GM19372 (cell line): ENCODE results near the gene CECR2.

ENCODE experiments used
- ATAC-seq: cut with Tn5 transposase; IDR thresholded peaks from one replicate; pipeline ENCODE4 v1.9.1; 2021; ENCODE audit warnings: mild to moderate bottlenecking, low read depth, moderate library complexity; ENCODE audit not compliant: unreplicated experiment

The CECR2 gene

GRCh38 chr22:17366830-17367229 is 2.4 kb upstream of the CECR2 start:
- no peak for ATAC-seq

- no peak for ATAC-seq
Measured at GRCh38 chr22:17368144-17368543, 1.1 kb upstream of the CECR2 start.

GRCh38 chr22:17368554-17369438 is 464 bp upstream of the CECR2 start:
- ATAC-seq: no peak

- no peak for ATAC-seq
Measured at GRCh38 chr22:17370026-17370765, 936 bp downstream of the CECR2 start.

- no peak for ATAC-seq
Measured at GRCh38 chr22:17370766-17371432, 1.6 kb downstream of the CECR2 start.

- ATAC-seq: no peak
Measured at GRCh38 chr22:17371448-17371847, 2.2 kb downstream of the CECR2 start.

- ATAC-seq: no peak
Measured at GRCh38 chr22:17373855-17374254, 4.6 kb downstream of the CECR2 start.

GRCh38 chr22:17375914-17376614 is 6.8 kb downstream of the CECR2 start:
- ATAC-seq: no peak

- ATAC-seq: no peak
Measured at GRCh38 chr22:17376950-17377349, 7.7 kb downstream of the CECR2 start.

GRCh38 chr22:17379944-17380343 is 10.7 kb downstream of the CECR2 start:
- ATAC-seq: no peak

GRCh38 chr22:17380359-17381087 is 11.3 kb downstream of the CECR2 start:
- ATAC-seq: no peak

GRCh38 chr22:17381192-17381913 is 12.1 kb downstream of the CECR2 start:
- ATAC-seq: no peak

- no peak for ATAC-seq
Measured at GRCh38 chr22:17384612-17385330, 15.5 kb downstream of the CECR2 start.

GRCh38 chr22:17387356-17387755 is 18.1 kb downstream of the CECR2 start:
- no peak for ATAC-seq

- ATAC-seq: no peak
Measured at GRCh38 chr22:17388235-17388634, 19.0 kb downstream of the CECR2 start.

- ATAC-seq: no peak
Measured at GRCh38 chr22:17390087-17390486, 20.8 kb downstream of the CECR2 start.

- ATAC-seq: no peak
Measured at GRCh38 chr22:17396516-17396915, 27.3 kb downstream of the CECR2 start.

GRCh38 chr22:17397756-17398547 is 28.7 kb downstream of the CECR2 start:
- no peak for ATAC-seq
